GM18520 (cell line): Measurements from ENCODE around the gene UGGT2.

ENCODE experiments used
- ATAC-seq: cut with Tn5 transposase; IDR thresholded peaks from one replicate; pipeline ENCODE4 v1.9.1; 2021; ENCODE audit not compliant: unreplicated experiment

UGGT2 gene

DNA sequence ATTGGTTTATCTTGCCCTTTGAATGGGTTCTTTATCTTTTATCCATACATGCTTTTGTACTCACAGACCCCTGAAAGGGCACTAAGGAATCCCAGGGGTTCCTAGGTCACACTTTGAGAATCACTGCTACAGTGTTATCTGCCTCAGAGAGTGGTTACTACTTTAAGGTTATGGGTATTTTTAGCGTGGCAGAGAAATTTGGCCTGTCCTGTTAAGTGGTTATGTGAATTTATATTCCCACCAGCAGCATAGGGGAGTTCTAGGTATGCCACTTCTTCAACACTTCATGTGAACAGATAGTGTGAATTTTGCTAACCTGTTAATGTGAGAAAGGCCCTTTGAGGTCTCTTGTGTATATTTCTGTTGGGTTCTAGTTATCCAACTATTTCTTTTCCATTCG is 300.5 kb downstream of the UGGT2 start:
- no peak for ATAC-seq
